Motor neuron (in vitro differentiated cells): Measurements from ENCODE around the gene VIT. TPM values are rescaled to one million over a fixed set of nuclear protein-coding genes. Genes with fewer than 3 reads are reported as not detected.
A peak's percentile ranks its signal among the peaks of the same experiment; 100 is the strongest.

Source experiments
- ATAC-seq, 8 experiments: fragments of 200-7000 bp; cut with Tn5 transposase; replicated peaks in 6 of 8; 2 replicates each; pipeline ENCODE4 v1.8.0; 2021; ENCODE audit warnings: mild to moderate bottlenecking in 8 of 8, moderate library complexity in 8 of 8
- H3K27ac ChIP-seq, 2 donors: fragments of 250-450 bp; sonication (Bioruptor Pico); 2 replicates each; pipeline ENCODE4 v1.9.0; 2021; ENCODE audit warnings: antibody characterized with exemption in 2 of 2, mild to moderate bottlenecking in 2 of 2, moderate library complexity in 1 of 2
- H3K4me1 ChIP-seq, 2 donors: fragments of 250-450 bp; sonication (Bioruptor Pico); replicated peaks in 1 of 2; 2 replicates each; pipeline ENCODE4 v1.6.1; 2021; ENCODE audit warnings: antibody characterized with exemption in 2 of 2, mild to moderate bottlenecking in 2 of 2, moderate library complexity in 1 of 2
- H3K4me3 ChIP-seq, 5 donors: fragments of 250-450 bp; sonication (Bioruptor Pico); 2 replicates each; pipeline ENCODE4 v1.9.0; 2021; ENCODE audit warnings: antibody characterized with exemption in 5 of 5, mild to moderate bottlenecking in 5 of 5, moderate library complexity in 4 of 5
- WGBS, 10 experiments: fragments of 450-650 bp; shearing (Covaris generic); methylation state at CpG; one replicate each; pipeline ENCODE4 v1.0.0; 2022; 5-methylcytosine and 5-hydroxymethylcytosine counted together
- in situ Hi-C, 9 experiments: fragments of 400-800 bp; cut with MboI; loops; one replicate each; pipeline ENCODE4 v1.15.0; 2021; ENCODE audit warnings: low sequenced_read_pairs in 9 of 9, low pct_unique_long_range_greater_than_20kb in 2 of 9; ENCODE audit not compliant: unreplicated experiment in 9 of 9
- total RNA-seq, 8 experiments: library from RNA; unstranded; fragments of 300-600 nt; gene quantifications; 2 replicates each; pipeline versions ENCODE4 v1.2.3 to v1.2.4, GENCODE V29; 2022

VIT gene
- total RNA-seq, result under 1 TPM in 3 of 8 experiments, not detected in 5; 0.09 to 0.71 (median 0.28) TPM

DNA sequence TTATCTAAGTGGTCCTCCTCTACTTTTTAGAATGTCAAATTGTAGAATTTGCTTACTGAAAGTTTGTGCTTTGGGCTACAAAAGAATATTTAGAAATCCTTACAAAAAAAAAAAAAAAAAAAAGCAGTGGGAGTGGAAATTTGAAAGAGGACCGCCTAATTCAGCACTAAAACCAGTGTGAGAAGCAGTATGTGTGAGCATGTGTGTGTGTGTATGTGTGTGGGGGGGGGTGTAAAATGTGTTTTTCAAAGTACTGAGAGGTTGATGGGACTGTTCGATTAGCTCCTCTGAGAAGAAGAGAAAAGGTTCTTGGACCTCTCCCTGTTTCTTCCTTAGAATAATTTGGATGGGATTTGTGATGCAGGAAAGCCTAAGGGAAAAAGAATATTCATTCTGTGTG is at the start of gene VIT:
TSS of gene VIT (plus strand) at position 175 of the 400 bp plus-strand sequence. CDS start 19,664 bp downstream, outside the sequence.
- in situ Hi-C loops, result no loop called here

GRCh38 chr2:36650031-36650829 is 46.3 kb upstream of the VIT start:
- in situ Hi-C loops, result loop anchor here in 2 of 9 experiments (25.0 kb wide), 1 partner anchor 288 kb away; the partner anchor contains the start of gene CRIM1 (in 2 of the 2)
- H3K4me3 ChIP-seq, result no peak overlapping the region
- peak in 2 of 8 experiments; percentile 88 to 98 for ATAC-seq
- H3K4me1 ChIP-seq, result no peaks in the 10 kb centered on the region
- WGBS, 10 experiments, result 0 to 100% (median 84%) methylated on average over 1 to 4 of the region's 4 CpGs; no CpG with 5 or more reads in 1 of the 10 experiments
- H3K27ac ChIP-seq, result no peak overlapping the region

More for the DNA sequence above, at the start of gene VIT:
- ATAC-seq, result peak in 2 of 8 experiments; percentile 21 to 35
- no peaks in the 10 kb centered on the region for H3K4me1 ChIP-seq
- H3K27ac ChIP-seq, result no peak within 1 kb of the TSS
- 0 to 68% (median 45%) methylated on average over 1 to 2 of the region's 2 CpGs; no CpG with 5 or more reads in 1 of the 10 experiments for WGBS, 10 experiments
- no peak within 1 kb of the TSS for H3K4me3 ChIP-seq

GRCh38 chr2:36653155-36653554 is 43.4 kb upstream of the VIT start:
- WGBS, 10 experiments, result 61 to 100% (median 82%) methylated on average over 1 to 5 of the region's 5 CpGs
- H3K4me3 ChIP-seq, result no peak overlapping the region
- H3K4me1 ChIP-seq, result no peaks in the 10 kb centered on the region
- H3K27ac ChIP-seq, result no peak overlapping the region
- in situ Hi-C loops, result loop anchor here in 2 of 9 experiments (25.0 kb wide), 1 partner anchor 291 kb away; the partner anchor contains the start of gene CRIM1 (in 2 of the 2)
- no peak for ATAC-seq

DNA sequence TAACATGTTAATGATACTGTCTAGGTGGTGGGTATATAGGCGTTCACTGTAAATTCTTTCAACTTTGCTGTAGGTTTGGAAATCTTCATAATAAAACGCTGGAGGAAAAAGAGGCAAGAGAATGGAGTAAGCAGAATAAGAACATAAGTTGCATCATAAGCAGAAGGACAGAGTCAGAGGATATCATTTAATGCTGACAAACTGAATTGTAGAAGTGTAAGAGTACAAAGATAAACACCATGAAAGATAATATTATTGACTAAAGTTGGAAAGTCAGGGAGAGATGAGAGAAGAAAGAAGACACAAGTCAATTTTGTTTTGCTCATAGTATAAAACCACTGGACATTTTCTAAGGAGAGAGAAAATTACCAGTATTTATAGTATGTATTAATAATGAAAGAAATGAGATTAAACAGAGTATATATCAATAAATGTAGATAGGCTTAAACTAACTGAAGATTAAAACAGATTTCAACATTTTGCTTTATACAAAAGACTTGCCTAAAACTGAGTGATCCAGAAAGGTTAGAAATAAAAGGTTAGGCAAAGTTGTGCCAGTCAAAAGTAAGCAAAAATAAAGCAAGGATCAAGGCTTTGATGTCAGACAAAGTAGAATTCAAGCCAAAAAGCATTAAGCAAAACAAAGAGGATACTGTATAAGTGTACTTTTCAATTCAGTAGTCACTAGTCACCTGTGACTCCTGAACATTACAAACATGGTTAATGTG is 42.4 kb upstream of the VIT start:
- Histone ChIP-seq H3K4me3 (no peak overlapping the region), H3K4me1 (no peaks in the 10 kb centered on the region), H3K27ac (no peak overlapping the region)
- WGBS, 10 experiments, result 29 to 100% (median 80%) methylated on average over 1 to 2 of the region's 2 CpGs
- ATAC-seq, result no peak
- in situ Hi-C loops, result loop anchor here in 2 of 9 experiments (25.0 kb wide), 1 partner anchor 292 kb away; the partner anchor contains the start of gene CRIM1 (in 2 of the 2)

GRCh38 chr2:36655453-36655852 is 41.1 kb upstream of the VIT start:
- H3K27ac ChIP-seq, result no peak overlapping the region
- H3K4me3 ChIP-seq, result no peak overlapping the region
- ATAC-seq, result peak in 3 of 8 experiments; percentile 38 to 65 (median 51)
- WGBS, 10 experiments, result 9 to 100% (median 85%) methylated on average over 1 to 4 of the region's 4 CpGs
- in situ Hi-C loops, result loop anchor here in 2 of 9 experiments (25.0 kb wide), 1 partner anchor 293 kb away; the partner anchor contains the start of gene CRIM1 (in 2 of the 2)
- H3K4me1 ChIP-seq, result peaks cover 0 to 2% of the 10 kb centered on the region in 2 donors

GRCh38 chr2:36657703-36658102 is 38.8 kb upstream of the VIT start:
- Histone ChIP-seq H3K4me3 (no peak overlapping the region), H3K4me1 (peaks cover 0 to 2% of the 10 kb centered on the region in 2 donors), H3K27ac (no peak overlapping the region)
- WGBS, 10 experiments, result 67 to 100% (median 83%) methylated on average over 1 of the region's 1 CpG; no CpG with 5 or more reads in 5 of the 10 experiments
- ATAC-seq, result no peak
- in situ Hi-C loops, result loop anchor here in 2 of 9 experiments (25.0 kb wide), 1 partner anchor 295 kb away; the partner anchor contains the start of gene CRIM1 (in 2 of the 2)

DNA sequence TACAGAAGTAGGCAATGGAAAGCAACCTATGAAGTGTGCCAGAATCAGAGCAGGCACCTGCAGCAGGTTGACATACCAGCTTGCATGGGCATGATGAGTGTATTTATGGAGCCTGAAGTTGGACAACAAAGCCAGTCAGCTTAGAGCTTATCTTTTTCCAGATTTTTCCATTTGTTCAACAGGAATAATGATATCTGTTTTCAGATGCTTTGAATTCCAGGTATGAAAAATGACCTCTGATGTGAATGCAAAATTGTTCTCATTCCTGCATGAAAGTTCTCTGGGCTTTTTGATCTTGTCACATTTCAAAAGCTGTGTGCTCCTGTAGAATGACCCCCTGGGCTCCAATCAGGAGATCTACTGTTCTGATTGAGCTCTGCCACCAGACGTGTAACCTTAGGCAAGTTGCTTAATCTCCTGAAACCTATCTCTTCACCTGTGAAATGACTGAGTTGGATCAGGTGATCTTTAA is 38.2 kb upstream of the VIT start:
- no peak overlapping the region for H3K27ac ChIP-seq
- H3K4me3 ChIP-seq, result no peak overlapping the region
- no peak for ATAC-seq
- in situ Hi-C loops, result loop anchor here in 2 of 9 experiments (25.0 kb wide), 1 partner anchor 296 kb away; the partner anchor contains the start of gene CRIM1 (in 2 of the 2)
- WGBS, 10 experiments, result 17 to 100% (median 80%) methylated on average over 1 of the region's 1 CpG; no CpG with 5 or more reads in 4 of the 10 experiments
- H3K4me1 ChIP-seq, result peaks cover 0 to 2% of the 10 kb centered on the region in 2 donors

DNA sequence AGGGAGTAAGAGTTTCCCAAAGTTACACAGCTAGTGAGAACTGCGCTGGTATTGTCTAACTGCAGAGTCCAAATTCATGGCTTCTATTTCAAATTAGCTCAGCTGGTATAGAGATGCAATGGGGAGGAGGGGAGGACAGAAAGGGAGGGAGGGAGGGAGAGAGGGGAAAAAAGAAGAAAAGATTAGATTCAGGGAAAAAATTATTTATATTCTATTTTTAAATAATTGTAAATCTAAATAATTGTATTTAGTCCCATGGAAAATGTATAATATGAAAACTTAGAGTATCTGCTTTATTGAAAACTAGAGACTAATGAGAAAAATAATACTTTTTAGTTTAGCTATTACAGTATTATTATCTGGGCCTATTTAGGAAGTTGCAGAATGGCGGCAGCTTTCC is 37.3 kb upstream of the VIT start:
- H3K4me3 ChIP-seq, result no peak overlapping the region
- ATAC-seq, result no peak
- peaks cover 0 to 2% of the 10 kb centered on the region in 2 donors for H3K4me1 ChIP-seq
- in situ Hi-C loops, result loop anchor here in 2 of 9 experiments (25.0 kb wide), 1 partner anchor 297 kb away; the partner anchor contains the start of gene CRIM1 (in 2 of the 2)
- H3K27ac ChIP-seq, result no peak overlapping the region
- 80 to 100% (median 92%) methylated on average over 1 to 2 of the region's 2 CpGs; no CpG with 5 or more reads in 2 of the 10 experiments for WGBS, 10 experiments

- ATAC-seq, result peak in 2 of 8 experiments; percentile 25 to 43
- in situ Hi-C loops, result loop anchor here in 3 of 9 experiments (10.0 to 25.0 kb wide), 2 partner anchors 298 to 305 kb away; partner anchors contain the start of gene CRIM1 (in 3 of the 3)
Measured at GRCh38 chr2:36659872-36660312, 36.6 kb upstream of the VIT start.

GRCh38 chr2:36662638-36663037 is 33.9 kb upstream of the VIT start:
- Histone ChIP-seq H3K4me1 (peaks cover 0 to 2% of the 10 kb centered on the region in 2 donors), H3K4me3 (no peak overlapping the region), H3K27ac (no peak overlapping the region)
- in situ Hi-C loops, result loop anchor here in 3 of 9 experiments (10.0 to 25.0 kb wide), 2 partner anchors 300 to 308 kb away; partner anchors contain the start of gene CRIM1 (in 3 of the 3)
- no peak for ATAC-seq
- WGBS, 10 experiments, result 41 to 100% (median 89%) methylated on average over 2 to 8 of the region's 8 CpGs

More at GRCh38 chr2:36659872-36660312, 36.6 kb upstream of the VIT start:
- peaks cover 0 to 2% of the 10 kb centered on the region in 2 donors for H3K4me1 ChIP-seq
- no peak overlapping the region for H3K4me3 ChIP-seq
- no peak overlapping the region for H3K27ac ChIP-seq

- Histone ChIP-seq H3K4me3 (no peak overlapping the region), H3K27ac (no peak overlapping the region), H3K4me1 (peaks cover 0 to 2% of the 10 kb centered on the region in 2 donors)
- in situ Hi-C loops, result loop anchor here in 3 of 9 experiments (10.0 to 25.0 kb wide), 2 partner anchors 301 to 308 kb away; partner anchors contain the start of gene CRIM1 (in 3 of the 3)
- WGBS, 10 experiments, result 0 to 100% (median 93%) methylated on average over 1 to 2 of the region's 2 CpGs; no CpG with 5 or more reads in 1 of the 10 experiments
- ATAC-seq, result no peak
Measured at GRCh38 chr2:36663295-36663694, 33.2 kb upstream of the VIT start.
